Lung (tissue), 12 donors: Measurements from ENCODE around the gene YWHAB. TPM values are rescaled to one million over a fixed set of nuclear protein-coding genes. Genes with fewer than 3 reads are reported as not detected.

Source experiments
- ATAC-seq: fragments of 200-7000 bp; cut with Tn5 transposase; one replicate; pipeline ENCODE4 v1.9.1; 2020; ENCODE audit warnings: moderate number of reproducible peaks; ENCODE audit not compliant: insufficient read depth, low FRiP score
- DNase-seq, 3 donors: peaks; one replicate each; pipeline ENCODE4 v3.0.0-alpha.2; 2013 to 2017
- H3K27ac ChIP-seq, 2 donors: one replicate each; pipeline ENCODE4 v1.5.1; 2013; ENCODE audit warnings: mild to moderate bottlenecking in 2 of 2, moderate library complexity in 2 of 2, control low read depth in 1 of 2, inconsistent platforms in 1 of 2, low read depth in 1 of 2, low read length in 1 of 2
- H3K27me3 ChIP-seq, 3 donors: one replicate each; pipeline ENCODE4 v1.5.1; 2013; ENCODE audit warnings: low read length in 2 of 3; ENCODE audit not compliant: control insufficient read depth in 3 of 3, insufficient read depth in 3 of 3
- H3K36me3 ChIP-seq, 4 donors: one replicate each; pipeline ENCODE4 v1.5.1; 2013; ENCODE audit warnings: low read length in 4 of 4, mild to moderate bottlenecking in 1 of 4, moderate library complexity in 1 of 4; ENCODE audit not compliant: control insufficient read depth in 4 of 4, insufficient read depth in 4 of 4
- H3K4me1 ChIP-seq, 5 donors: one replicate each; pipeline ENCODE4 v1.5.1; 2013; ENCODE audit warnings: low read length in 5 of 5, mild to moderate bottlenecking in 2 of 5, moderate library complexity in 1 of 5; ENCODE audit not compliant: control insufficient read depth in 5 of 5, insufficient read depth in 5 of 5
- H3K4me3 ChIP-seq: one replicate; pipeline ENCODE4 v1.5.1; 2013; ENCODE audit warnings: mild to moderate bottlenecking, control low read depth, moderate library complexity
- H3K9ac ChIP-seq, 2 donors: one replicate each; pipeline ENCODE4 v1.5.1; 2013; ENCODE audit warnings: low read length in 2 of 2, control low read depth in 1 of 2; ENCODE audit not compliant: insufficient read depth in 1 of 2
- H3K9me3 ChIP-seq, 4 donors: one replicate each; pipeline ENCODE4 v1.5.1; 2013; ENCODE audit warnings: low read length in 3 of 4, mild to moderate bottlenecking in 1 of 4, moderate library complexity in 1 of 4; ENCODE audit not compliant: control insufficient read depth in 4 of 4, insufficient read depth in 3 of 4
- WGBS, 2 donors: extraction: QIAGEN DNeasy Blood & Tissue Kit; methylation state at CpG; one replicate each; pipeline ENCODE4 v1.1.7; 2013; 5-methylcytosine and 5-hydroxymethylcytosine counted together
- polyA plus RNA-seq, 2 donors: library from polyadenylated mRNA; stranded (reverse); fragments of 200-250 nt; gene quantifications; one replicate each; pipeline ENCODE4 v1.2.1, GENCODE V29; 2013
- total RNA-seq, 2 donors: library from RNA; depleted of rRNA in 1 of 2; stranded (reverse); fragments of >200 nt in 1 of 2; gene quantifications; one replicate each; pipeline ENCODE4 v1.2.1, GENCODE V29; 2014 to 2021
- TF ChIP-seq, protein P1 (sequence below): IDR thresholded peaks from 2 replicates; pipeline ENCODE4 v1.5.1; 2012; ENCODE audit warnings: mild to moderate bottlenecking; ENCODE audit errors: control extremely low read depth, extremely low read depth
- donor health status: control.
- donor health status: control.
- donor health status: Bipolar disorder and iron deficiency.
- donor health status: healthy.
- donor health status: DM: yes; HTN: yes; CAD: no.

The YWHAB gene
- total and polyA plus RNA-seq, 4 donors, result 69.0 to 186 (median 125) TPM

DNA sequence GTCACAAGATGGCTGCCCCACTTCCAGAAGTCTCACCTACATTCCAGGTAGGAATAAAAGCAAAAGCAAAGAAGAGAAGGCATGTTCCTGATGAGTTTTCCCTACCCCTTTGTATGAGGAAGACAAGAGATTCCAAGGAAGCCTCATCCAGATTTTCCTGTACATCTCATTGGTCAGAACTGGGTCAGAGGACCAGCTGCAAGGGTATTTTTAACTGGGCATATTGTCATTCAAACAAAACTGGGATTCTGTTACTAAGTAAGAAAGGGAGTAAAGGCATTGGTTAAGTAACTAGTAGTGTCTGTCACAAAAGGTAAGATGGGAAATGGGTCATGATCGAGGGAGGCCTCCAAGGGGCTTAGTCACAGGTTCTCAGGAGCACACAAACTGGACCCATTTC lies 47.0 kb upstream of the YWHAB start:
- no peak overlapping the region for H3K27ac ChIP-seq
- peaks cover 0 to 31% (median 11%) of the 10 kb centered on the region in 5 donors for H3K4me1 ChIP-seq
- H3K27me3 ChIP-seq, result peaks cover 0 to 3% (median 0%) of the 10 kb centered on the region in 3 donors
- TF ChIP-seq, protein P1, sequence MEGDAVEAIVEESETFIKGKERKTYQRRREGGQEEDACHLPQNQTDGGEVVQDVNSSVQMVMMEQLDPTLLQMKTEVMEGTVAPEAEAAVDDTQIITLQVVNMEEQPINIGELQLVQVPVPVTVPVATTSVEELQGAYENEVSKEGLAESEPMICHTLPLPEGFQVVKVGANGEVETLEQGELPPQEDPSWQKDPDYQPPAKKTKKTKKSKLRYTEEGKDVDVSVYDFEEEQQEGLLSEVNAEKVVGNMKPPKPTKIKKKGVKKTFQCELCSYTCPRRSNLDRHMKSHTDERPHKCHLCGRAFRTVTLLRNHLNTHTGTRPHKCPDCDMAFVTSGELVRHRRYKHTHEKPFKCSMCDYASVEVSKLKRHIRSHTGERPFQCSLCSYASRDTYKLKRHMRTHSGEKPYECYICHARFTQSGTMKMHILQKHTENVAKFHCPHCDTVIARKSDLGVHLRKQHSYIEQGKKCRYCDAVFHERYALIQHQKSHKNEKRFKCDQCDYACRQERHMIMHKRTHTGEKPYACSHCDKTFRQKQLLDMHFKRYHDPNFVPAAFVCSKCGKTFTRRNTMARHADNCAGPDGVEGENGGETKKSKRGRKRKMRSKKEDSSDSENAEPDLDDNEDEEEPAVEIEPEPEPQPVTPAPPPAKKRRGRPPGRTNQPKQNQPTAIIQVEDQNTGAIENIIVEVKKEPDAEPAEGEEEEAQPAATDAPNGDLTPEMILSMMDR, result no peak
- H3K9ac ChIP-seq, result no peak overlapping the region
- H3K4me3 ChIP-seq, result no peak overlapping the region
- H3K9me3 ChIP-seq, result peaks cover 0 to 3% (median 0%) of the 10 kb centered on the region in 4 donors
- DNase-seq (no peak), ATAC-seq (no peak)
- 94 to 95% methylated on average over 1 of the region's 1 CpG for WGBS, 2 donors
- H3K36me3 ChIP-seq, result no peaks in the 10 kb centered on the region

DNA sequence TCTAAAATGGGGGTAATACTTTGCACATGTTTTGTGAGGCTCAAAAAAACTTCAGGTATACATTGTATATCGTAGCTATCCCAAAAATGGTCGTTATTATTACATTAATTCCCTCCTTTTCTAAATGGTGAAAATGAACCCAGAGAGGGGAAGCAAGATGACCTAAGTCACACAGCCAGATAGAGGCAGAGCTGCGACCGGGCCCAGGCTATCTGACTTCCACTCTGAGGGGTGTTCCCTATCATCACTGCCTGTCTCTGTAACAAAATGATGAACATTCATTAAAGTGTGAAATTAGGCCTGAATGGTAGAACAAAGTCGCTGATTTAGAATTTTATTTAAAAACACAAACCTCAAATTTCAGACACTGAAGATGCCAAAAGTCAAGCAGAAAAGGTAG lies 46.0 kb upstream of the YWHAB start:
- WGBS, 2 donors, result 85 to 86% methylated on average over 5 of the region's 5 CpGs

DNA sequence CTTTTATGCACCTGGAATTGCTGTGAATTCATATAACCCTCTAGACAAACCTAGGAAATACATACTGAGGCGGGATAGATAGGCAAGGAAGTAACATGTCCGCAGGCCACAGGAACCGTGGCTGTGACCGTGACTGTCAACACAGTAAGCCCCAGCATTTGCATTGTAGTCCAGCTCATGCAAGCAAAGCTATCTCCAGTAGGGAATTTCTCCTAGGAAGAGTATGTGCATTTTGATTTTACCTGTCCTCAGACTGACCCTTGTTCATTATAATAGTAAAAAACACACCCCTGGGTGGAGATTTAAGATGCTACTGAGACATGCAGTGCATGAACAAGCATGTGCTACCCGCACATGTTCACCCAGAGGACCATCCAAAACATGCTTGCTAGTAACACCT lies 44.7 kb upstream of the YWHAB start:
- Histone ChIP-seq H3K9me3 (peaks cover 0 to 3% (median 0%) of the 10 kb centered on the region in 4 donors), H3K27ac (no peak overlapping the region), H3K4me3 (no peak overlapping the region), H3K4me1 (peaks cover 0 to 17% (median 5%) of the 10 kb centered on the region in 5 donors), H3K27me3 (peaks cover 0 to 3% (median 0%) of the 10 kb centered on the region in 3 donors), H3K36me3 (no peaks in the 10 kb centered on the region), H3K9ac (no peak overlapping the region)
- 85 to 90% methylated on average over 5 of the region's 5 CpGs for WGBS, 2 donors
- DNase-seq, result no peak
- TF ChIP-seq, protein P1, result no peak
- ATAC-seq, result no peak

More for the DNA sequence above, 46.0 kb upstream of the YWHAB start:
- H3K27me3 ChIP-seq, result peaks cover 0 to 3% (median 0%) of the 10 kb centered on the region in 3 donors
- no peaks in the 10 kb centered on the region for H3K36me3 ChIP-seq
- ATAC-seq, result no peak
- peaks cover 0 to 3% (median 0%) of the 10 kb centered on the region in 4 donors for H3K9me3 ChIP-seq
- no peak overlapping the region for H3K9ac ChIP-seq
- H3K4me3 ChIP-seq, result no peak overlapping the region
- DNase-seq, result no peak
- no peak overlapping the region for H3K27ac ChIP-seq
- TF ChIP-seq, protein P1, result no peak
- H3K4me1 ChIP-seq, result peaks cover 0 to 30% (median 11%) of the 10 kb centered on the region in 5 donors

DNA sequence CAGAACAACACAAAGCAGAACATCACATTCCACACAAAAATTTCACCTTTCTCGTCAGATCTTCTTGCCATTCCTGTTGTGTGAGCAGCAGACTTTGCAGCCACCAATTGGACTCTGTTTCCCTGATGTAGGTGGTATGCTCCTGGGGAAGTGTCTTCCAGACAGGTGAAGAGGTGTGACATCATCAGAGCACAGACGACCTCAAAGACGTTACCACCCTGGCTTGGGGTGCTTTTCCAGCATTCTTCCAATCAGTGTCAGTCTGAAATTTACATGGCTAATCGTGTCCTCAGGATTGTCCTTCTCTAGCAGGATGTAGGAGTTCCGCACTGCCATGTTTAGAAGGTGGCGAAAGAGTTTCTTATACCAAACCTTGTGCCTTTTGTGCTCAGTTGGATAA lies 43.5 kb upstream of the YWHAB start:
- peaks cover 0 to 3% (median 0%) of the 10 kb centered on the region in 4 donors for H3K9me3 ChIP-seq
- no peak overlapping the region for H3K27ac ChIP-seq
- ATAC-seq (no peak), DNase-seq (no peak)
- WGBS, 2 donors, result 81 to 85% methylated on average over 6 of the region's 6 CpGs
- H3K9ac ChIP-seq, result no peak overlapping the region
- H3K4me1 ChIP-seq, result peaks cover 0 to 11% (median 0%) of the 10 kb centered on the region in 5 donors
- TF ChIP-seq, protein P1, result no peak
- no peak overlapping the region for H3K4me3 ChIP-seq
- H3K27me3 ChIP-seq, result no peaks in the 10 kb centered on the region
- no peaks in the 10 kb centered on the region for H3K36me3 ChIP-seq
